MM.1S (cell line): Measurements from ENCODE around the gene TMEM209.

Experiments used
- DNase-seq: peaks from one replicate; pipeline ENCODE4 v3.0.0-alpha.2; 2015
- H2AFZ ChIP-seq: fragments of 300-600 bp; sonication (generic); 2 replicates; pipeline ENCODE4 v1.6.0; 2016; ENCODE audit warnings: antibody characterized with exemption, low read length
- H3F3A ChIP-seq: fragments of 300-600 bp; sonication (generic); 2 replicates; pipeline ENCODE4 v1.6.1; 2016; ENCODE audit warnings: mild to moderate bottlenecking, antibody characterized with exemption, low read length, moderate library complexity, mixed read lengths; ENCODE audit not compliant: insufficient read depth
- H3K27ac ChIP-seq: fragments of 300-600 bp; sonication (generic); 2 replicates; pipeline ENCODE4 v1.5.1; 2016; ENCODE audit warnings: mild to moderate bottlenecking, low read length
- H3K27me3 ChIP-seq: fragments of 300-600 bp; sonication (generic); replicated peaks from 2 replicates; pipeline ENCODE4 v1.6.0; 2016; ENCODE audit warnings: low read length; ENCODE audit not compliant: insufficient read depth
- H3K36me3 ChIP-seq: fragments of 300-600 bp; sonication (generic); replicated peaks from 2 replicates; pipeline ENCODE4 v1.6.1; 2016; ENCODE audit warnings: mild to moderate bottlenecking, low read length, mixed read lengths; ENCODE audit not compliant: insufficient read depth
- H3K4me1 ChIP-seq: fragments of 300-600 bp; sonication (generic); 2 replicates; pipeline ENCODE4 v1.6.1; 2016; ENCODE audit warnings: low read length, mixed read lengths
- H3K4me2 ChIP-seq: fragments of 300-600 bp; sonication (generic); 2 replicates; pipeline ENCODE4 v1.6.0; 2016; ENCODE audit warnings: low read depth, low read length
- H3K4me3 ChIP-seq: fragments of 300-600 bp; sonication (generic); 2 replicates; pipeline ENCODE4 v1.5.1; 2016; ENCODE audit warnings: low read length, mixed read lengths
- H3K79me2 ChIP-seq: fragments of 300-600 bp; sonication (generic); 2 replicates; pipeline ENCODE4 v1.6.1; 2016; ENCODE audit warnings: mixed run types, low read length, mixed read lengths
- H3K9ac ChIP-seq: fragments of 300-600 bp; sonication (generic); 2 replicates; pipeline ENCODE4 v1.6.1; 2016; ENCODE audit warnings: low read length, mixed read lengths
- H3K9me2 ChIP-seq: fragments of 300-600 bp; sonication (generic); replicated peaks from 2 replicates; pipeline ENCODE4 v1.6.1; 2016; ENCODE audit warnings: mild to moderate bottlenecking, low read length, mixed read lengths; ENCODE audit not compliant: insufficient read depth
- H3K9me3 ChIP-seq: fragments of 300-600 bp; sonication (generic); replicated peaks from 2 replicates; pipeline ENCODE4 v1.6.1; 2016; ENCODE audit warnings: mild to moderate bottlenecking, low read length, mixed read lengths; ENCODE audit not compliant: insufficient read depth
- H4K20me1 ChIP-seq: fragments of 300-600 bp; sonication (generic); 2 replicates; pipeline ENCODE4 v1.6.1; 2016; ENCODE audit warnings: mild to moderate bottlenecking, low read length, moderate library complexity, mixed read lengths; ENCODE audit not compliant: insufficient read depth
- CTCF ChIP-seq: fragments of 300-600 bp; sonication (generic); IDR thresholded peaks from 2 replicates; pipeline ENCODE4 v1.5.1; 2016; ENCODE audit warnings: antibody characterized with exemption, low read length, mixed read lengths
- EZH2 ChIP-seq: fragments of 300-600 bp; sonication (generic); optimal IDR thresholded peaks from 2 replicates; pipeline ENCODE3; 2017; ENCODE audit warnings: low read depth, mild to moderate bottlenecking, antibody characterized with exemption, low read length, mixed read lengths
- EZH2phosphoT487 ChIP-seq: fragments of 300-600 bp; sonication (generic); IDR thresholded peaks from 2 replicates; pipeline ENCODE4 v1.6.1; 2018; ENCODE audit warnings: antibody characterized with exemption, low read length

TMEM209 gene

DNA sequence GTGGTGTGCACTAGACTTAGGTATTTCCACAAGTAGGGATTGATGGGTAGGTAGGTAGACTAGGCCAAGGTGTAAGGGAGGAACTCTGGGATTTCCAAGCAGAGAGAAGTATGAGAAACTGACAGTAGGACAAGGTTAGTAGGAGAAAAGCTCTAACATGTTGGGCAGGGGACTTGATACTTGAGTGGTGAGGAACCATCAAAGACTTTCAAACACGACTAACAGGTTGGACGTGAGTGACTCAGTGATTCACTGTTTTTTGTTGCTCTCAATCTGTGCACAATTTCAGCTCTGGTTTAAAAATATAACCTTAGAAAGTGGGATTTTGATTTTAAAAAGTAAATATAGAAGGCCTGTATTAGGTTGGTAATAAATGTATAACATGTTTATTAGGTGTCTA is 90.4 kb downstream of the TMEM209 start:
- Histone ChIP-seq H3K9me3 (no peaks in the 10 kb centered on the region), H3K4me2 (peak overlapping the region; percentile 44; the same call in 1 of the 2 replicates)

More for the DNA sequence above, 90.4 kb downstream of the TMEM209 start:
- Histone ChIP-seq H3K27ac (peak overlapping the region; percentile 34; the same call in 1 of the 2 replicates), H3K9me2 (no peaks in the 10 kb centered on the region), H3K79me2 (no peaks in the 10 kb centered on the region), H3F3A (peaks cover 21% of the 10 kb centered on the region), H3K36me3 (no peaks in the 10 kb centered on the region), H2AFZ (no peak overlapping the region), H3K4me3 (no peak overlapping the region), H3K4me1 (peaks cover 33% of the 10 kb centered on the region), H4K20me1 (no peaks in the 10 kb centered on the region), H3K27me3 (no peaks in the 10 kb centered on the region), H3K9ac (no peak overlapping the region)
- TF ChIP-seq EZH2phosphoT487 = no peak
- TF ChIP-seq CTCF = no peak
- TF ChIP-seq EZH2 = no peak
- DNase-seq = no peak
